SK-N-SH treated with all-trans-retinoic acid at 6 μM for 48 hours (cell line): Measurements from ENCODE around the gene MPP3.

ENCODE experiments used
- CSDC2 ChIP-seq: fragments of 250-450 bp; sonication (Bioruptor Pico); IDR thresholded peaks from 2 replicates; pipeline ENCODE4 v1.5.0; 2020; ENCODE audit warnings: mild to moderate bottlenecking, moderate library complexity
- ISL1 ChIP-seq: fragments of 250-450 bp; sonication (Bioruptor Pico); IDR thresholded peaks from 2 replicates; pipeline ENCODE4 v2.1.2; 2022; ENCODE audit warnings: mild to moderate bottlenecking, moderate library complexity
- TOX ChIP-seq: fragments of 250-450 bp; sonication (Bioruptor Pico); IDR thresholded peaks from 2 replicates; pipeline ENCODE4 v1.8.0; 2021; ENCODE audit warnings: mild to moderate bottlenecking, moderate library complexity, borderline replicate concordance
- ZFP30 ChIP-seq: fragments of 450-650 bp; formaldehyde crosslinking; IDR thresholded peaks from 2 replicates; pipeline ENCODE4 v1.5.0; 2022; ENCODE audit warnings: mild to moderate bottlenecking, moderate library complexity
- TF ChIP-seq, protein P1 (sequence below): fragments of 250-450 bp; sonication (Bioruptor Pico); IDR thresholded peaks from 2 replicates; pipeline ENCODE4 v1.8.0; 2020; ENCODE audit warnings: mild to moderate bottlenecking, moderate library complexity, borderline replicate concordance

DNA sequence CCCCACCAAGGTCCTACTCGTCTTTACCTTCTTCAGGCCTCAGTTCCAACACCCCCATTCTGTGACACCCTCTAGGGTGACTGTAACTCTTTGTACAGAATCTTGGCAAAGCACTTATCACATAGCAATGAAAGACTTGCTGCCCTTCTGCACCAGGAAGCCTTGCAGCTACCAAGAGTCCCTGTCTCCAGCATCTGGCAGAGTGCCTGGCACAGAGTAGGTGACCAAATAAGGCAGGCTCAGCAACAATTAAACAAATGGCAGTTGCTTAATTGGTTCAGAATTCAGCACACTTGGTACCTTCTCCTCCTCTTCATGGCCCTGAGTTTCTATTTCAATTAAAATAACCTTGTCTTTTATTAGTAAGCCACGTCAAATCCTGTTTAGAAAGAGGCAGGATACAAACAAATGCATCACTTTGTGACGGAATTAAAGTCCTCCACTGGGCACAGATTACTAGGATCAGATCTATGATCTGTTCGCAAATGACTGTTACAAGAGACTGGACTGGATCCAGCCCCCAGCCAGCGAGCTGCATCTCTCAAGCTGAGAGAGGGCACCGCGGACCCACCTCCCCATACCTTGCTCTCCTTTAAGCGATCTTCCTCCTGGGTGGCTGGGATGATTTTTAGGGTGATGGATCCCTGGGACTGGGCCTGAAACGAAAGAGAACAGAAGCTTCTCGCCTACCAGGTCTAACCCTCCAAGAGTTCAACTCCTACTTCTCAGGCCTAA, 9.4 kb downstream of the MPP3 start:
- TF ChIP-seq TOX (CRISPR knock-in tag) (no peak), CSDC2 (CRISPR knock-in tag) (no peak), ISL1 (CRISPR knock-in tag) (no peak), ZFP30 (CRISPR knock-in tag) (no peak)
- TF ChIP-seq, protein P1, sequence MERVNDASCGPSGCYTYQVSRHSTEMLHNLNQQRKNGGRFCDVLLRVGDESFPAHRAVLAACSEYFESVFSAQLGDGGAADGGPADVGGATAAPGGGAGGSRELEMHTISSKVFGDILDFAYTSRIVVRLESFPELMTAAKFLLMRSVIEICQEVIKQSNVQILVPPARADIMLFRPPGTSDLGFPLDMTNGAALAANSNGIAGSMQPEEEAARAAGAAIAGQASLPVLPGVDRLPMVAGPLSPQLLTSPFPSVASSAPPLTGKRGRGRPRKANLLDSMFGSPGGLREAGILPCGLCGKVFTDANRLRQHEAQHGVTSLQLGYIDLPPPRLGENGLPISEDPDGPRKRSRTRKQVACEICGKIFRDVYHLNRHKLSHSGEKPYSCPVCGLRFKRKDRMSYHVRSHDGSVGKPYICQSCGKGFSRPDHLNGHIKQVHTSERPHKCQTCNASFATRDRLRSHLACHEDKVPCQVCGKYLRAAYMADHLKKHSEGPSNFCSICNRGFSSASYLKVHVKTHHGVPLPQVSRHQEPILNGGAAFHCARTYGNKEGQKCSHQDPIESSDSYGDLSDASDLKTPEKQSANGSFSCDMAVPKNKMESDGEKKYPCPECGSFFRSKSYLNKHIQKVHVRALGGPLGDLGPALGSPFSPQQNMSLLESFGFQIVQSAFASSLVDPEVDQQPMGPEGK (CRISPR knock-in tag), result no peak
